GM19023 (cell line): ENCODE data around the gene PTGS1.
"Not testable (repeated sequence)": the region's sequence is repeated elsewhere in the genome, so short reads cannot be mapped to it uniquely, and the experiment has no call there.

ENCODE experiments used
- ATAC-seq: cut with Tn5 transposase; IDR thresholded peaks from one replicate; pipeline ENCODE4 v1.9.1; 2021; ENCODE audit warnings: mild to moderate bottlenecking, moderate library complexity; ENCODE audit not compliant: unreplicated experiment

Gene PTGS1

DNA sequence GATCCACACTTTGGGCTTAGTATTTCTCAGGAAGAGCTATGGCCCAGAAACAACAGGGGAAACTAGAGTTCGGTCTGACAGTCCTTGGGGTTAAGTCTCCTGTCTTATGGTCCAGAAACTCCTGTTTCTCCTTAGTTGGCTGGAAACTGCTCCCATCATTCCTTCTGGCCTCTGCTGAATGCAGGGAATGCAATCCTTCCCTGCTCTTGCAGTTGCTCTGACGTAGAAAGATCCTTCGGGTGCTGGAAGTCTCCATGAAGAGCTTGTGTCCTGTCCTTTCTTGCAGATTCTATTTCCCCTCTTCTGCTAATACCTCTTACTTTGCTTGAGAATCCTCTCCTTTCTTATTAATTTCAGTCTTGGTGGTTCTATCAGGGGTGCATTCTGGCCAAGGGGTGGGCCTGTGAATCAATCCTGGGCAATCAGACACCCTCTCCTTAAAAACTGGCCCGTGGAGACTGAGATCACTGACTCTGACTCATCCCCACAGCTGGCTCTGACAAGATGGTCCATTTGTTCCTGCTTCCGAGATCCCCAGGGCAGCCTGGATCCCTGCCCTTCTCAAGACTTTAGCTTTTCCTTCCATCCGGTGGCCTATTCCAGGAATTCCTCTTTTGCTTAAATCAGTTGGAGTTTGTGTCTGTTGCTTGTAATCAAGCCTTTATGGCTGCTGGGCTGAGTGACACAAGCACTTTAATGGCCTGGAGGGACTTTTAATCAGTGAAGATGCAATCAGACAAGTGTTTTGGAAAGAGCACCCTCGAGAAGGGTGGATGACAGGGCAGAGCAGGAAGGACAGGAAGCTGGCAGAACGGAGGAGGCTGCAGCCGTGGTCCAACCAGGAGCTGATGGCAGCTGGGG, 23.7 kb downstream of the PTGS1 start:
- ATAC-seq, result no peak

DNA sequence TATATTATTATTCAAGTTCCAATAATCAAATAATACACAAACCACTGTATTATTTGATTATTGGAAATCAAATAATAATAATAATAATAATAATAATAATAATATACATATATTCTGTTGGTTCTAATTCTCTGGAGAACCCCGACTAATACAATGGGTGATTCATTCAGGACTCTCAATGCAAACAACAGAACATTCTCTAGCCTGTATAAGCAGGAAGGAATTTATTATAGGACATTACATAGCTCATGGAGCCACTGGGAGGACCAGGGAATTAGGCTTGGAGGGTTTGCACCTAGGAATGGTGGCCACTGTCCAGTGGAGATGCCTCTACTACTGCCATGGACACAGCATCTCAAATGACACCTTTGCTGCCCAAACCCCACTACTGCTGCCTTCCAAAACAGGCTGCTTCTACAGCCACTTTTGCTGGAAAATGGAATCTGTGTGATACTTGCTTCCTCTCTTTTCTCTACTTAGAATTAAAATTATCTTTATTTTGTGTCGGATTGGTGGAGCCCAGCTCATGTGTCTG, 25.9 kb downstream of the PTGS1 start:
- ATAC-seq, result no peak

DNA sequence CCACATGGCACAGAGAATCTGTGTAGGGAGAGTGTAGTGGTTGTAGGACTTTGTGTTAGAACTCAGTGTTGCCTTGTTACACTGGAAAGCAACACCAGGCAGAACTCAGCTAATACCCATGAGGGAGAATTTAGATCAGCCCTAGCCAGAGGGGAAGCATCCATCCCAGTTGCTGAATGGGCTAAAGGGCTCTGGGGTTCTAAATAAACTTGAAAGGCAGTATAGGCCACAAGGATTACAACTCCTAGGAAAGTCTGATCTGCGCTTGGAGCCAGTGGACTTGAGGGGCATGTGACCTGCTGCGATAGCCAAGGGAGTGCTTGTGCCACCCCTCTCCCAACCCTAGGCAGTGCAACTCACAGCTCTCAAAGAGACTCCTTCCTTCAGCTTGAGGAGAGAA, 26.9 kb downstream of the PTGS1 start:
- no peak for ATAC-seq

DNA sequence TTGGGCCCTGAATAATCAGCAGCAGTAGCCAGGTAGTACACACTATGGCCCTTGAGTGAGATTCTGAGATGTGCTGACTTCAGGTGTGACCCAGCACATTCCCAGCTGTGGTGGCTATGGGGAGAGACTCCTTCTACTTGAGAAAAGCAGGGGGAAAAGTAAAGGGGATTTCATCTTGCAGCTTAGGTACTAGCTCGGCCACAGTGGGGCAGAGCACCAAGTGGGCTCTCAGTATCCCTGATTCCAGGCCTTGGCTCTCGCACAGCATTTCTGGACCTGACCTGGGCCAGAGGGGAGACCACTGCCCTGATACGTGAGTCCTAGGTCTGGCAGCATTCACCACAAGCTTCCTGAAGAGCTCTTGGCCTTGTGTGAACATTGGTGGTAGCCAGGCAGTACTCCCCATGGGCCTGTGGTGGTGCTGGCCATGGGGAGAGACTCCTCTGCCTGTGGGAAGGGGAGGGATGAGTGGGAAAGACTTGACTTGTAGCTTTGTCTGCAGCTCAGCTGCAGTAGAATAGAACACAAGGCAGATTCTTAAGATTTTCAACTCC, 27.6 kb downstream of the PTGS1 start:
- ATAC-seq, result no peak

DNA sequence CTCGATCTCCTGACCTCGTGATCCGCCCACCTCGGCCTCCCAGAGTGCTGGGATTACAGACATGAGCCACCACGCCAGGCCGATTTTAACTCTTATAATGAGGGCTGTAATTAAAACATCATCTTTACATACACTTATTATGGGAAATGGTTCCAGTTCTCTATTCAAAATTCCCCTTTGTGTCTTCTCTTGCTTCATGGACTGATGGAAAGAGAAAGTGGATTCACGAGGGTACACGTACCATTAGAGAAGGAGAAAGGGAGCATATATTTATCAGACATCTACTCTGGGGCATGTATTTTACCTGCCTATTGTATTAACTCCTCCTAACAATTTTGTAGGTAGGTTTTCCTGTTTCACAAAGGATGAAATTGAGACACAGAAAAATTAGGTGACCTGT, 31.1 kb downstream of the PTGS1 start:
- ATAC-seq, result no peak

DNA sequence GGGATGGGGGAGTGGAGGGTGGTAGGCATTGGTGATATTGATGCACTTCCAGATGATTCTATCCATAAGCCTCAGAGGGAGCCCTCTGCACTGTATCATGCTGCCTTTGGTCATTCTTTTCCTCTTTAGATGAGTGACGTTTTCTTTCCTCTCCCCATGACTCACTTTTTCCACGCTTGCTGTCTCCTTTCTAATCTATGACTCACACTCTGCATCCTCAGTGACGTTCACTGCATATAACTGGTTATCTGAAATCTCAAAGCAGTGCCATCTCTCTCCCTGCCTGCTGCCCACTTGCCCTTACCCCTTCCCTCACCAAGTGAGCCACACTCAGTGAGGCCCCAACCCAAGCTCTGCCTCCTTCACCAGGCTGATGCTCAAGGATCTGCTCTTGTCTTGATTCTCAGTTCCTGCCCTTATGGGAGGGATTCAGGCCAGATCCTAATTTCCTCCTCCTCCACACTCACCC, 31.6 kb downstream of the PTGS1 start:
- no peak for ATAC-seq

DNA sequence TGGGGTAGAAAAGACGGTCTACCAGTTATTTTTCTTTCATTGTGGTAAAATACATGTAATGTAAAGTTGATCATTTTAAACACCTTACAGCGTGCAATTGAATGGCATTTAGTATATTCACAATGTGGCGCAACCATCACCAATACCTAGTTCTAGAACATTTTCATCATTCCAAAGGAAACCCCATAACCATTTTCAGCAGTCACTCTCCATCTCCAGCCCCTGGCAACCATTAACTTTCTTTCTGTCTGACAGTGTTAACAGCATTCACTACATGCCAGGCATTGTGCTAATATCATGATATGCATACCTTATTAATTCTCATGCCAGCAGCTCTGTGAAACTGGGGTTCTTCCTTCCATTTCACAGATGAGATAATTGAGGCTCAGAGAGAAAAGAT, 32.0 kb downstream of the PTGS1 start:
- ATAC-seq, result no peak

DNA sequence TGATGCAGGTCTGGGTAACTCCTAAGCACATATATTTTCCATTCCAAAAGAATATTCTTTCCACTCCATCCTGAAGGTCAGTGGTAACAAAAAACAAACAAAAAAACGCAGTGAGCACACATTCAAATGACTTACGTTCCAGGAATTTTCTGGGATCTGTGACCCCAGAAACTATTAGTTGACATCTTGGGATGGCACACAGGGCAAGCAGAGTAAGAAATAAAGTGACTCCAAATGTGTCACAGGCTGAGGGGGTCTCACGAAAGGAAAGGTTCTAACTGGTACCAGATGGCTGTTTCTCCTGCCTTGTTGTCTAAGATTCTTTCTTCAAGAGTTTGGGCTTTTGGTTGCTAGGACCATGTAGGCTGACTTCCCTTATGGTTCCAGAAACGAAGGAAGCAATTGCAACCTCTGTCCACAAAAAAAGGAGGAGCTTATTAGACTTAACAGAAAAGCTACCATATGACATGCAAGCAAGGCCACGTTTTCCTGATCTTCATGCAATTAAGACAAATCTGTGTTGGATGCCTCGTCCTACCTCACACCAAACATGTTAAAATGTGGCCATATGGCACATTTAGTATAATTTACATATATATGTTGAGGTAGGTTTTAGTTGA, 32.7 kb downstream of the PTGS1 start:
- ATAC-seq, result no peak

DNA sequence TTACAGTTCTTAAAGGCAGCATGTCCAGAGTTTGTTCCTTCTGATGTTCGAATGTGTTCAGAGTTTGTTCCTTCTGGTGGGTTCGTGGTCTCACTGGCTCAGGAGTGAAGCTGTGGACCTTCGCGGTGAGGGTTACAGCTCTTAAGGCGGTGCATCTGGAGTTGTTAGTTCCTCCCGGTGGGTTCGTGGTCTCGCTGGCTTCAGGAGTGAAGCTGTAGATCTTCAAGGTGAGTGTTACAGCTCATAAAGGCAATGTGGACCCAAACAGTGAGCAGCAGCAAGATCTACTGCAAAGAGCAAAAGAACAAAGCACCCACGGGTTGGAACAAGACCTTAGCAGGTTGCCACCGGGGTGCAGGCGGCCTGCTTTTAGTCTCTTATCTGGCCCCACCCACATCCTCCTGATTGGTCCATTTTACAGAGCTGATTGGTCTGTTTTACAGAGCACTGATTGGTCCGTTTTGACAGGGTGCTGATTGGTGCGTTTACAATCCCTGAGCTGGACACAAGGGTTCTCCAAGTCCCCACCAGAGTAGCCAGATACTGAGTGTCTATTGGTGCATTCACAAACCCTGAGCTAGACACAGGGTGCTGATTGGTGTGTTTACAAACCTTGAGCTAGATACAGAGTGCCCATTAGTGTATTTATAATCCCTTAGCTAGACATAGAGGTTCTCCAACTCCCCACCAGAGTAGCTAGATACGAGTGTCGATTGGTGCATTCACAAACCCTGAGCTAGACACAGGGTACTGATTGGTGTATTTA, 34.7 kb downstream of the PTGS1 start:
- not testable (repeated sequence) for ATAC-seq

DNA sequence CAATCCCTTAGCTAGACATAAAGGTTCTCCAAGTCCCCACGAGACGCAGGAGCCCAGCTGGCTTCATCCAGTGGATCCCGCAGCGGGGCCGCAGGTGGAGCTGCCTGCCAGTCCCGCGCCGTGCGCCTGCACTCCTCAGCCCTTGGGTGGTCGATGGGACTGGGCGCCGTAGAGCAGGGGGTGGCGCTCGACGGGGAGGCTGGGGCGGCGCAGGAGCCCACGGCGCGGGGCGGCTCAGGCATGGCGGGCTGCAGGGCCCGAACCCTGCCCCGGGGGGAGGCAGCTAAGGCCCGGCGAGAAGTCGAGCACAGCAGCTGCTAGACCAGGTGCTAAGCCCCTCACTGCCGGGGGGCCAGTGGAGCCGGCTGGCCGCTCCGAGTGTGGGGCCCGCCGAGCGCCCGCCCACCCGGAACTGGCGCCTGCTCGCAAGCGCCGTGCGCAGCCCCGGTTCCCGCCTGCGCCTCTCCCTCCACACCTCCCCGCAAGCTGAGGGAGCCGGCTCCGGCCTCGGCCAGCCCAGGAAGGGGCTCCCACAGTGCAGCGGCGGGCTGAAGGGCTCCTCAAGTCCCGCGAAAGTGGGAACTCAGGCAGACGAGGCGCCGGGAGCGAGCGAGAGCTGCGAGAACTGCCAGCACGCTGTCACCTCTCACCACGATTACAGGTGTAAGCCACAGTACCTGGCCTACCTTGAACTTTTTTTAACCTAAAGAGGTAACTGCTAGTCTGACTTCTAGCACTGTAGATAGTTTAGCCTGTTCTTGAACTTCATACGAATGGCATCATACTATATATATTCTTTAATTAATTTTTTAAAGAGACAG, 35.5 kb downstream of the PTGS1 start:
- no peak for ATAC-seq

DNA sequence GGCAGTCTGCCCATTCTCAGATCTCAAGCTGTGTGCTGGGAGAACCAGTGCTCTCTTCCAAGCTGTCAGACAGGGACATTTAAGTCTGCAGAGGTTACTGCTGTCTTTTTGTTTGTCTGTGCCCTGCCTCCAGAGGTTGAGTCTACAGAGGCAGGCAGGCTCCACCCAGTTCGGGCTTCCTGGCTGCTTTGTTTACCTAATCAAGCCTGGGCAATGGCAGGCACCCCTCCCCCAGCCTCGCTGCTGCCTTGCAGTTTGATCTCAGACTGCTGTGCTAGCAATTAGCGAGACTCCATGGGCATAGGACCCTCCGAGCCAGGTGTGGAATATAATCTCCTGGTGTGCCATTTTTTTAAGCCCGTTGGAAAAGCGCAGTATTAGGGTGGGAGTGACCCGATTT, 43.3 kb downstream of the PTGS1 start:
- not testable (repeated sequence) for ATAC-seq

DNA sequence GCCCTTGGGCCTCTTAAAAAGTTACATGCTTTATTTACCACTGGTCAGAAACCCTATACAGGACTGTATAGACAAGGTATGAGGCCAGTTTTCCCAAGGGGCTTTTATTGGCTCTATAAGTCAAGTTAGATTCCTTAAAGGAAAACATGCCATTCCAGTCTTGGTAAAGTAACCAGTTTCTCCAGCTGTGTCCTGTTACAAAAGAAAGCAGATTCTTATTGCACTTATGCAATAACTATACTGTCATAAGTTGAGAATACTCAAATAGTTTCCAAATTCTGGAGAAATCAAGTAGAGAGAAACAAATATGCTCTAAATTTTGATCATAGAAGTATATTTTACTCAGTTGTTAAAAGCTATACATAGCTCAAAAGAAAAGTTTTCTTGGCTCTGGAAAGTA, 47.2 kb downstream of the PTGS1 start:
- ATAC-seq, result no peak

DNA sequence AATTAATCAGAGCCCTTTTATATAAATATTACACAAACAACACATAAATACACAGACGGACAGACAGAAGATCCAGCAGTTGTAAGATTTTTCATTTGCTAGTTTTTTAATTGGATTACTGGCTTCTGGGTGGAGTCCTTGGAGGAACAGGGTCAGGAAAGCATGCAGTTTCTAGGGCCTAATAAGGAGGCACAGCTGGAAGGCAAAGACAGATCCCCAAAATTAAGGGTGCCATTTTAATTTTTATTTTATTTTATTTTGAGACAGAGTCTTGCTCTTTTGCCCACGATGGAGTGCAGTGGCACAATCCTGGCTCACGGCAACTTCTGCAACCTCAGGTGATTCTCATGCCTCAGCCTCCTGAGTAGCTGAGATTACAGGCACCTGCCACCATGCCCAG, 49.5 kb downstream of the PTGS1 start:
- ATAC-seq, result no peak

DNA sequence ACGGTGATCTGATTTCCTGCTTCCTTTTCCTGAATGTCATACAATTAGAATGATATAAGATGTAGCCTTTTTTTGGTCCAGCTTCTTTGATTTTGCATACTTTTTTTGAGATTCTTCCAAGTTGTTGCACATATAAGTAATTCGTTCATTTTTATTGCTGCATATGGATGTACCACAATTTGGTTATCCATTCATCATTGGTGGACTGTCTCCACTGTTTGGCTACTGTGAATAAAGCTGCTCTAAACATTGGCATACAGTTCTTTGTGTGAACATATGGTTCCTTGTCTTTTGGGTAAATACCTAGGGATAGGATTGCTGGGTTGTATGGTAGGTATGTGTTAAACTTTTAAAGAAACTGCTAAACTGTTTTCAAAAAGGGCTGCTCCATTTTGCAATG, 54.3 kb downstream of the PTGS1 start:
- ATAC-seq, result no peak

DNA sequence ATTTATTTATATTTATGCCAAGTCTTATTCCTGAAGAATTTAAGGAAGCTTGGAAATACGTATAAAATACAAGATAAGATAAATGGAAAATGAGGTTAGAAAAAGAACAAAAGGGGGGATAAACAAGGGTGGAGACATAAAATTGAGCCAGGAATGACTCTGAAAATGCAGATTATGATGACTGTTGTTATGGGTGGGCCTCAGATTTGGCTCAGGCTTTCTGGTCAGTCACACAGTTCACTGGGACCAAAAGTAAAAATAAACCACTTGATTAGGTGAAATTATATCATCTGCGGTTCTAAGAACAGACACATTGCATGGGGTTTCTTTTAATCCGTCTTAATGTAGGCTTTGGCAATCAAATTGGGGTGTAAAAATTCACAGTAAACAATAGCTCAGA, 55.9 kb downstream of the PTGS1 start:
- ATAC-seq, result no peak

DNA sequence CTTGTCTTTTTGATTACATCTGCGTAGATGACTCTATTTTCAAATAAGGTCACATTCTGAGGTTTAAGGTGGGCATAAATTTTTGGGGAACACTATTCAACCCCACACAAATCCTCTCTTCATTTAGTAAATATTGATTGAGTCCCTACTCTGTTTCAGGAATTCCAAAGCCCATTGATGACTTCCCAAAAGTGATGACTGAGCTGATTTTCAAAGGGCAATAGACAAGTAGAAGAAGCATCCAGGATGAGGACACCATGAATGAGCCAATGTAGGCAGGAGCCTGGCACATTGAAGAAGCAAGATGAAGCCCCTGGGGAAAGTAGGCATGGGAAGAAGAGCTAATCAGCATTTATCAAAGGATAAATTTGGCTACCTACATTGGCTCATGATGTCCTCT, 71.7 kb downstream of the PTGS1 start:
- ATAC-seq, result no peak

DNA sequence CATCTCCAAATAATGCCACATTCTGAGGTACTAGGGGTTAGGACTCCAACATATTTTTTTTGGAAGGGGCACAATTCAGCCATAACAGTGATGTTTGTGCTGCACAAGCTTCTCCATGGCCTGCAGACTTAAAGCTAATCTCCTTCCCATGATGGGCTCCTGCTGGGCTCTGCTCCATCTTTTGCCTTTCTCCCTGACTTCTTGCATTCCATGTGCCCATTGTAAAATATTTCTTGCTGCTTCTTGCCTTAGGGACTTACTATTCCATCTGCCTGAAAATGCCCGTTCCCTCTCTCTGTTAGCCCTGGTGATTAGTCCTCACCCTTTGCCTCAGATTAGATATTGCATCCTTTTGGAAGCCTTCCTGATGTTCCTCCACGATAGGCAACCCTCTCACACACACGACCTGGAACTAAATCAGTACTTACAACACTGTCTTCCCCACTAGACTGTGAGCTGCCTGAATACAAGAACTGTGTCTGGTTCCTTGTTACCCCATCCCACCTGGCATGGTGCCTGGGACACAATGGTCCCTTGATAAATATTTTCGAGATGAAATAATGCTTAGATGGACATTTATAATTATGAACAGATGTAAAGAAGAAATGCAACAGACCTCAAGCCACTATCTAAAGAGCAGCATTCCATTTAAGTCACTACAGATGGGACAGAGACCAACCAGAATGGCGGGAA, 73.4 kb downstream of the PTGS1 start:
- ATAC-seq, result no peak
